NCI-H82 (cell line): ENCODE data around the gene POLD2.

ENCODE experiments used
- DNase-seq: peaks from one replicate; lab custom pipeline; 2025; lab: John Stamatoyannopoulos, UW

POLD2 gene

DNA sequence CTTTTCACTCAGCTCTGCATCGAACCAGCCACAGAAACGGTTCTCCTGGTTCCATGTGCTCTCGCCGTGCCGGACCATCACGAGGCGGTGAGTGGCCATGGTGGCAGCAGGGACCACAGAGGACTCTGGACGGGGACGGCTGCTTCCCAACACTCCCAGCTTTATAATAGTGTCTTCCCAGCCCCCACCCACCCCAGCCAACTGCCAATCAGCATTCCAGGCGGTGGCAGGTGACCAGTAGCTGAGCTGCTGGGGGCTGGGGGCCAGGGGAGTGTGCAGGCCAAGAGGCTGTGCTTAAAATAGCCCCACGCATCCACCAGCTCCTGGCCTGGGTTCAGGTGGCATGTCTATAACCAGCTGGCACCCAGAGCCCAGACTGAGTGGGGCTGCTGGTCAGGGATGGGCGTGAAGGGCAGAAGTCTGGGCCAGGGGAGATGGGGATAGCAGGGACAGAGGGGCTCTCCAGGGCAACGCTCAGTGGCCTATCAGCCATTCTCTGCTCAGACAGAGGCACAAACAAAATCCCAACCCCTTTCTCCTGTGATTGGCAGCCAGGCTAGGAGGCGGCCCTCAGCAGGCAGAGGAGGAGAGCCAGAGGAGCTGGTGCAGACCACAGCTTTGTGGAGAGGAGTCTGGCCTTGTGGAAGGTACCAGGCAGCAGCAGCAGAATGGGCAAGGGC is 57.8 kb downstream of the POLD2 start, which contains the start of gene PGAM2:
Gene PGAM2, minus strand, starts transcription at position 137 of the 680 bp plus-strand sequence. Its CDS starts 38 bp downstream, at position 99.
- peak; percentile 36 for DNase-seq

DNA sequence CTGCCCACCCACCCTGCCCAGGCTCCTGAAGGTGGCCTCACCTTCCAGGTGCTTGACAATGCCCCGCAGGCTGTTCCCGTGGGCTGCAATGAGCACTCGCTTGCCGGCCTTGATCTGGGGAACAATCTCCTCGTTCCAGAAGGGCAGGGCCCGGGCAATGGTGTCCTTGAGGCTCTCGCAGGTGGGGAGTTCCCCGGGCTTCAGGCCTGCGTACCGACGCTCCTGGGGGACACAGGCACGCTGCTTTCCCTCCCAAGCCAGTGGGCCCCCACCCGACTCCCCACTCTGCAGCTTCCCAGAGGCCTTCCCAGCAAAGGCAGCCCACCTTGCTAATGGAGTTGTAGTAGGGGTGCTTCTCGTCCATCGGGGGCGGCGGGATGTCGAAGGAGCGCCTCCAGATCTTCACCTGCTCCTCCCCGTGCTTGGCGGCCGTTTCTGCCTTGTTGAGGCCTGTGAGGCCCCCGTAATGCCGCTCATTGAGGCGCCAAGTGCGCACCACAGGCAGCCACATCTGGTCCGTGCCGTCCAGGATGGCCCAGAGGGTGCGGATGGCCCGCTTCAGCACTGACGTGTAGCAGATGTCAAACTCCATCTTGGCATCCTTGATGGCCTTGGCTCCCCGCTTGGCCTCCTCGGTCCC is 58.4 kb downstream of the POLD2 start:
- no peak for DNase-seq
